Measurements from ENCODE around the gene C3orf22.
"Not testable (repeated sequence)": the region's sequence is repeated elsewhere in the genome, so short reads cannot be mapped to it uniquely, and the experiment has no call there.

DNA sequence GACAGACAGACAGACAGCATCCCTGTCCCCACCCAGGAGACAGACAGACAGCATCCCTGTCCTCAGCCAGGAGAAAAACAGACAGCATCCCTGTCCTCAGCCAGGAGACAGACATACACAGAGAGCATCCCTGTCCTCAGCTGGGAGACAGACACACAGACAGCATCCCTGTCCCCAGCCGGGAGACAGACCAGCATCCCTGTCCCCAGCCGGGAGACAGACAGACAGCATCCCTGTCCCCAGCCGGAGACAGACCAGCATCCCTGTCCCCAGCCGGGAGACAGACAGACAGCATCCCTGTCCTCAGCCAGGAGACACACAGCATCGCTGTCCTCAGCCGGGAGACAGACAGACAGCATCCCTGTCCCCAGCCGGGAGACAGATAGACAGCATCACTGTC lies 24.0 kb downstream of the C3orf22 start:
- not testable (repeated sequence) for TF ChIP-seq EZH2 (IDR thresholded peaks at IDR 0.05; ENCODE audit: insufficient read depth, poor library complexity, severe bottlenecking); EZH2phosphoT487 (IDR thresholded peaks at IDR 0.05; ENCODE audit: insufficient read depth, low read depth)
